ENCODE measurements around the gene LILRA2. TPM values are rescaled to one million over a fixed set of nuclear protein-coding genes. Genes with fewer than 3 reads are reported as not detected.
"Not testable (repeated sequence)": the region's sequence is repeated elsewhere in the genome, so short reads cannot be mapped to it uniquely, and the experiment has no call there.

LILRA2 gene
- polyA plus RNA-seq (2013, experiment 1 of 2; ENCODE audit: insufficient read length), result not detected
- not detected for polyA plus RNA-seq (2013, experiment 2 of 2; ENCODE audit: insufficient read length)

DNA sequence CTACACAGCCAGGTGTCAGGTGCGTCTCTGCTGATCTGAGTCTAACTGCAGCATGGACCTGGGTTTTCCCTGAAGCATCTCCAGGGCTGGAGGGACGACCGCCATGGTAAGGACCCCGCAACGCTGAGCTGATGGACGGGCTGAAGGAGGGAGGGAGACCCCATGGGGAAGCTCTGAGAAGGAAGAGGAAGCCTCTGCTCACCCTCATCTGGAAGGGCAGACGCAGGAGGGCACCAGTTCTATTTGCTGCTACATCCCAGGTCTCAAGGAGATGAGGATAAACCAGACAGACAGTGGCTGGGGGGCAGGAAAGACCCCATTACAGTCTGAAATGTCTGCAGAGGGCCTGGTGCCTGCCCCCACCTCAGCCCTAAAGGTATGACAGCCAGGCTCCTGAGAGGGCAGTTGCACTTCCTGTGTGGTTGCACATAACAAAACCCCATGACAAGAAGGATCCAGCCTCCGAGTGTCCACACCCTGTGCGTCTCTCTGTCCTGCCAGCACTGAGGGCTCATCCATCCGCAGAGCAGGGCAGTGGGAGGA is at the start of gene LILRA2:
Gene LILRA2, plus strand, starts transcription at position 461 of the 543 bp plus-strand sequence. CDS start 89 bp downstream, outside the sequence.
- DNase-seq, result no peak

GRCh38 chr19:54525636-54526035 is 48.0 kb upstream of the LILRA2 start:
- DNase-seq, result no peak

DNA sequence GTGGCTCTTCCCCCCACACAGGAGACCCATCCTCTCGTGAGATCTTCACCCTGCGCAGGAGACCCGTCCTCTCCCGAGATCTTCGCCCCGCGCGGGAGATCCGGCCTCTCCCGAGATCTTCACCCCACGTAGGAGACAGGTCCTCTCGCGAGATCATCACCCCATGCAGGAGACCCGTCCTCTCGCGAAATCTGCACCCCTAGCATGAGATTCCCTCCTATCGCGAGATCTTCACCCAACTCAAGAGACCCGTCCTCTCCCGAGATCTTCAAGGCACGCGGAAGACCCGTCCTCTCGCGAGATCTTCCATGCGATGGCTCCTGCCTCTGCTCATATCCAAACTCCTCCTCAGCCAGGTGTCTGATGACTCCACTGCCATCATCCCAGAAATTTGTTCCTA is 46.6 kb upstream of the LILRA2 start:
- DNase-seq, result no peak

DNA sequence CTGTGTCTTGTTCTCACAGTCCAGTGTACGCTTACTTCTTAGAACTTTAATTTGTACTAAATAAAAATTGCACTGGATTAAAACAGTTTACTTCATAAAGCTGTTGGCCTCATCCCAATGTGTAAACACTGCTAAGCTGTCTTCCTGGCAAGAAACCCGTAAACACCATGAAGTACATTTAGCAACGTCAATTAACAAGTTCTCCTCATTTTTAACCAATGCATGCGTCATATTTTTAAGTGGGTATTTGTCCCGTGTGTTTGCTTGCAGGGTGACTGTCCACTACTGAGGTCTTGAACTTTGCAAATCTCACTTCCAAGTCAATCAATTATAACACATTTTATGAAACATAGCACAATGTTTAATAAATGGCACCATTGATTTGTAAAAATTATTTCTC is 42.7 kb upstream of the LILRA2 start:
- DNase-seq, result no peak

GRCh38 chr19:54532528-54532927 is 41.1 kb upstream of the LILRA2 start:
- no peak for DNase-seq

DNA sequence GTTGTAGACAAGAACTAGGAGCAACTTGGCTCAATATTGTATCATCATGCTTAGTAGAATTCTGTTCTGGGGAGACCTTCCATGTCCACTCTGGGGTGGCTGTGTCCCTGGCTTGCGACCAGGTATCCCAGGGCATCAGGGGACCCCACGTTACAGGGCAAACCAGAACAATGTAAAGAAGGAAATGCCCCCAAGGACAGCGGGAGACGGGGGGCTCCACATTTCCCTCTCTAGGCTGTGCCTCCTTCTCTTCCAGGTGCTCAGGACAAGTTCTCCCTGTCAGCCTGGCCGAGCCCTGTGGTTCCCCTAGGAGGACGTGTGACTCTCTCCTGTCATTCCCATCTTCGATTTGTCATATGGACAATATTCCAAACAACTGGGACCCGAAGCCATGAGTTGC is 40.1 kb upstream of the LILRA2 start:
- DNase-seq, result no peak

DNA sequence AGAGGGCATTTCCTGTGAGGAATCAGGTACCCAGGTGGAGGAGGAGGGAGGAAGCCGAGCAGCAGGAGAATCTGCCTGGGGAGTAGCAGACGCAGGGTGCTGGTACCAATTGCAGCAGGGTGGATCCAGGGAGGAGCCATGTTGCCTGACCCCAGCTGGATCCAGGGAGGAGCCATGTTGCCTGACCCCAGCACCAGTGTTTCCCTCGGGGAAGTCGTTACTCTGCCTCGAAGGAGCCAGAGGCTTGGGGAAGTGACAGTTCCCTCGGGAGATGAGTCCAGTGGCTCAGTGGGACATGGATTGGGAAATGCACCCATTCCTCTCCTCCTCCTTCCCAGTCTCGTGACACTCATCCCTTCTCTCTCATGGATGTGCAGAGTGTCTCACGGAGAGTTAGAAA is 39.4 kb upstream of the LILRA2 start:
- no peak for DNase-seq

GRCh38 chr19:54535601-54536000 is 38.0 kb upstream of the LILRA2 start:
- no peak for DNase-seq

DNA sequence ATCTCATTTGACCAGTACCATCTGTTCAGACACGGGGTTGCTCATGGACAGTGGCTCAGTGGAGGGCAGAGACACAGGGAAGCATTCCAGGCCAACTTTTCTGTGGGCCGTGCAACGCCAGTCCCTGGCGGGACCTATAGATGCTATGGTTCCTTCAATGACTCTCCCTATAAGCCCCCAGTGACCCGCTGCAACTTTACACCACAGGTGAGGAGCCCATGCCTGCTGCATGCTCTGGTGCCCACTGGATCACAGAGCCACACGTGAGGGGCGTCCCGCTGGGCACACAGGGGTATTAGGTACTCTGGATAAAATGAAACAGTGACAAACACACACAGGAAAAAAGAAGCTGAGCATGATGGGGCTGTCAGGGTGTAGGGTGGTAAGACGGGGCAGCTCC is 36.6 kb upstream of the LILRA2 start:
- no peak for DNase-seq

- no peak for DNase-seq
These were observed 31.9 kb upstream of the LILRA2 start for GRCh38 chr19:54541712-54542111.

DNA sequence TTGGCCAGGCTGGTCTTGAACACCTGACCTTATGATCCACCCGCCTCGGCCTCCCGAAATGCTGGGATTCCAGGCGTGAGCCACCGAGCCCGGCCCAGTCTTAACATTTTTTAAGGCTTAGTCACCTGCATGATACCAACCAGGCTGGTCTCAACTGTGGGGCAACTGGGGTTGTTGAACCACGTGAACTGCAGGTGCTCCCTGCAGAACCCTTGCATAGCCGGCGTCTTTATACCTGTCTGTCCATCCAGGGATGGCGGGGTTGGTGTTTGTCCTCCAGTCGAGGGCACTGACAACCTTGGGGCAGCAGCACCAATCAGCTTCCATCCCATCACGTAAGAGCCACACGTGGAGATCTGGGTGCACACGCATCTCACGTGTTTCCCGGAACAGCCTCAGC is 24.8 kb upstream of the LILRA2 start:
- DNase-seq, result no peak

DNA sequence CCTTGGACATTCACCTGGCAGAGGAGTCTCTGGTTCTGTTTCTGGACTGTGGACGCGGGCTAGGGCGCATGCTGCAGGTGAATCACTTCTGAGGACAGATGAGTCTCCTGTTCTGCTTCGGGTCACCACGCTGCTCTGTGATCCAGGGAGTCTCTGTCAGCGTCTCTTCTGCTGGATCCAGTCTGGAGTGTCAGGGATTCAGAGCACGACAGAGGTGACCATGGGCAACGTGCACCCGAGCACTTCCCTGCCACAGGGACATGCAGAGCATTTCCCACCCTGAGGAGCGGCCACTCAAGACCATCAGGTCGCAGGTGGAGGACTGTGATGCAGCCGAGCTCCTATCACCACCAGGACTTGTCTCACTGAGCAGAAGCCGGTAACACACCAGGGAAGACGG is 24.4 kb upstream of the LILRA2 start:
- no peak for DNase-seq

GRCh38 chr19:54551293-54551692 is 22.3 kb upstream of the LILRA2 start:
- DNase-seq, result no peak

GRCh38 chr19:54551950-54552912 is 21.4 kb upstream of the LILRA2 start:
- DNase-seq, result no peak

- no peak for DNase-seq
These were observed 20.7 kb upstream of the LILRA2 start for GRCh38 chr19:54552913-54553310.

GRCh38 chr19:54554006-54554405 is 19.6 kb upstream of the LILRA2 start:
- DNase-seq, result no peak

DNA sequence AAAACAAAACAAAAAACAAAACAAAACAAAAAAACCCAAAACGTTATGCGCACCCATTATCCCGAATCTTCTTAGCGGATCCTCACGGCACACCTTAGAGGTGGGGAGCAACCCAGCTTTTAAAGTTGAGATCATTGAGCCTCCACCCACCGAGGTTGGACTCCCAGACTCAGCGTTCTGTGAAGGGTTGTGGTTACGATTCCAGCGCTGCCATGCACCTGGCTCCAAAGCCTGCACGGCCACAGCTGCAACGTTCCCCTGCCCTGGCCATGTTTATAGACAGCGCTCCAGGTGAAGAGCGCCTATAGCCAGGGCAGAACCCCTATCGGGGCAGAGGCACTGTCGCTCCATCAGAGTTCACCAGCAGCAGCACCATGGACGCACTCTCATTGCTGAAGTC is 18.7 kb upstream of the LILRA2 start:
- DNase-seq, result no peak

GRCh38 chr19:54556194-54556593 is 17.4 kb upstream of the LILRA2 start:
- DNase-seq, result no peak

DNA sequence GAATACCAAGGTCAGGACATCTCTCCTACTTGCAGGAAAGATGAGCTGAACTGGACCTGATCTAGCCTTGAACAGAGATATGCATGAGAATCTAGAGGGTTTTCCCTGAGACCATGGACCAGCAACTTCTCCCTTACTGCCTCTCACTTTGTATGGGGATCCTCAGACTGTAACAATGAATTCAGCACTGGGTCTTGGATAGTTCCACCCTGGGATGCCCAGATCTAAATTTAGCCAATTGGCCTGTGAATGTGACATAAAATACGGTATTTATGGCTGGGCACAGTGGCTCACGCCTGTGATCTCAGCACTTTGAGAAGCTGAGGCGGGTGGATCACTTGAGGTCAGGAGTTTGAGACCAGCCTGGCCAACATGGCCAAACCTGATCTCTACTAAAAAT is 15.3 kb upstream of the LILRA2 start:
- DNase-seq, result no peak

DNA sequence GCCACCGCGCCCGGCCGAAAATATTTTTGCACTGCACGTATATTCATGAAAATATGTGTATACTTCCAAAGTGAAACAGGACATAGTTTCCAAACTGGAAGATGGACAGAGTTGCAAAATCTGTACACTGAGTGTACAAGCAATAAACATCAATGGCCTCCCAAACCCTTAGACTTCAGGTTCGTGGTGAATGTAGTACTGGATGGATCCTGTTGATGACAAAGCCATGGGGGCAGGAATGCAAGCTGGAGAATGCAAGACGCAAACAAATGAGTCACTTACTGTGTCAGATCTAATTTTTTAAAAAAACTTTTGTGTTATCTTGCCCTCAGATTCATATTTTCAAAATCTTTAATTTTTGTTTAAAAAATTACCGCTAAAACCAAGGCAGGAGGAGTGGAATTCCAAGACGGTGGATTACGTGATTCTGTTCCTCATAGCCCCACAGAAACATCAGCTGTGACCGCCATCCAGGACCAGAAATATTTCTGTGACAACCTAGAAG is 12.7 kb upstream of the LILRA2 start:
- no peak for DNase-seq

GRCh38 chr19:54561840-54562239 is 11.8 kb upstream of the LILRA2 start:
- no peak for DNase-seq

DNA sequence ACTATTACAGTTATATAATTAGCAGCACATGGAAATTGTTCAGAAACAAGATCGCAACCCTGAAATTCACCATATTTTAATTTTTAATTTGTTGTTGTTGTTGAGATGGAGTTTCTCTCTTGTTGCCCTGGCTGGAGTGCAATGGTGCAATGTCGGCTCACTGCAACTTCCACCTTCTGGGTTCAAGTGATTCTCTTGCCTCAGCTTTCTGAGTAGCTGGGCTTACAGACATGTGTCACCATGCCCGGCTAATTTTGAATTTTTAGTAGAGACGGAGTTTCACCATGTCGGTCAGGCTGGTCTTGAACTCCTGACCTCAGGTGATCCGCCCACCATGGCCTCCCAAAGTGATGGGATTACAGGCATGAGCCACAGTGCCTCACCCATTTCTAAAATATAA is 10.4 kb upstream of the LILRA2 start:
- not testable (repeated sequence) for DNase-seq

DNA sequence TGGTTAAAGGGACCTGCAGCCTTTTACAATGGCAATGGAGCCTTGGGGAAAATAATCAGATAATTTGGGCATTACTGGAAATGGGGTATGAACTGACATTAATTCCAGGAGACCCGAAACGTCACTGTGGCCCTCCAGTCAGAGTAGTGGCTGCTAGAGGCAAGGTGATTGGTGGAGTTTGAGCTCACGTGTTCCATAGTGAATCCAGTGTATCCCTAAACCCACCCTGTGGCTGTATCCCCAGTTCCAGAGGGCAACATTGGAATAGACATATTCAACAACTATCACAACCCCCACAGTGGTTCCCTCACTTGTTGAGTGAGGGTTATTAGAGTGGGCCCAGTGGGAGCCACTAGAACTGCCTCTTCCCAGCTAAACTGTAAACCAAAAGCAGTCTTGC is 3.3 kb upstream of the LILRA2 start:
- DNase-seq, result no peak

All from fibroblast of skin of abdomen (primary cell).